Uterus (tissue), 2 donors: ENCODE measurements around the gene INSIG1.

Experiments used
- CTCF ChIP-seq, 4 experiments: fragments of 200-600 bp in 2 of 4; fragments of 450-650 bp in 2 of 4; sonication (generic) in 2 of 4; IDR thresholded peaks; one replicate each; pipeline ENCODE4 v1.5.1; 2016 to 2019; ENCODE audit warnings: antibody characterized with exemption in 4 of 4, mild to moderate bottlenecking in 2 of 4, moderate library complexity in 1 of 4
- POLR2A ChIP-seq, 2 donors: fragments of 450-650 bp; IDR thresholded peaks; one replicate each; pipeline ENCODE4 v1.6.1; 2016; ENCODE audit warnings: antibody characterized with exemption in 2 of 2, mild to moderate bottlenecking in 1 of 2, moderate library complexity in 1 of 2

- no peak for TF ChIP-seq POLR2A (IDR thresholded peaks at IDR 0.05)
- TF ChIP-seq CTCF (IDR thresholded peaks at IDR 0.05): no peak
Measured at GRCh38 chr7:155331396-155331795, 33.7 kb downstream of the INSIG1 start.
